OCI-LY1 (cell line): ENCODE results near the gene ATG9B.

Experiments used
- CTCF ChIP-seq: fragments of 200-600 bp; sonication (generic), shearing (Covaris generic); IDR thresholded peaks from 2 replicates; pipeline ENCODE4 v1.5.1; 2017; ENCODE audit warnings: mild to moderate bottlenecking, antibody characterized with exemption, low read length, moderate library complexity, mixed read lengths
- EZH2 ChIP-seq: fragments of 200-600 bp; sonication (generic), shearing (Covaris generic); IDR thresholded peaks from 2 replicates; pipeline ENCODE4 v1.8.0; 2017; ENCODE audit warnings: borderline replicate concordance, mixed run types, mild to moderate bottlenecking, antibody characterized with exemption, low read length, moderate library complexity, mixed read lengths

- no peak for TF ChIP-seq CTCF
- no peak for TF ChIP-seq EZH2
Observed at GRCh38 chr7:151003572-151003971, 20.7 kb downstream of the ATG9B start.
